H1 (cell line): ENCODE measurements around the gene PCGF3. TPM values are rescaled to one million over a fixed set of nuclear protein-coding genes. Genes with fewer than 3 reads are reported as not detected.

Experiments used
- CTCF ChIA-PET: fragments of 300-600 bp; sonication (Branson Sonifier 250); formaldehyde crosslinking; loops from one replicate; lab custom pipeline; 2021; ENCODE audit not compliant: partially characterized antibody; lab: Charles Lee
- POLR2A ChIA-PET: fragments of 300-600 bp; sonication (Branson Sonifier 250); formaldehyde crosslinking; loops from one replicate; lab custom pipeline; 2021; ENCODE audit warnings: inconsistent platforms; ENCODE audit not compliant: partially characterized antibody; lab: Charles Lee
- DNase-seq, 2 experiments: peaks; one replicate each; pipeline versions ENCODE4 v3.0.0 to v3.0.0-alpha.2; 2010 to 2022; ENCODE audit warnings: low spot score in 2 of 2, low read depth in 1 of 2, mixed read lengths in 1 of 2
- FAIRE-seq: peaks from 2 replicates; lab custom pipeline; 2011; peaks lifted over from hg19 to GRCh38; lab: Jason Lieb, UNC
- H2AFZ ChIP-seq: 2 replicates; pipeline ENCODE4 v1.8.1; 2012; ENCODE audit warnings: low read length, inconsistent platforms
- H2AK5ac ChIP-seq: 2 replicates; pipeline ENCODE4 v1.6.1; 2013; ENCODE audit warnings: low read depth, low read length
- H2BK120ac ChIP-seq: replicated peaks from 2 replicates; pipeline ENCODE3; 2013; ENCODE audit warnings: low read depth, low read length, inconsistent platforms
- H2BK12ac ChIP-seq: 2 replicates; pipeline ENCODE4 v1.6.1; 2013; ENCODE audit warnings: low read depth, low read length
- H2BK15ac ChIP-seq: 2 replicates; pipeline ENCODE4 v1.6.1; 2013; ENCODE audit warnings: low read length
- H2BK20ac ChIP-seq: 2 replicates; pipeline ENCODE4 v1.6.1; 2013; ENCODE audit warnings: low read length
- H2BK5ac ChIP-seq: 2 replicates; pipeline ENCODE4 v1.6.1; 2013; ENCODE audit warnings: low read depth, low read length
- H3K14ac ChIP-seq: 2 replicates; pipeline ENCODE4 v1.6.1; 2013; ENCODE audit warnings: inconsistent platforms; ENCODE audit not compliant: insufficient read length
- H3K18ac ChIP-seq: 2 replicates; pipeline ENCODE4 v1.6.1; 2013; ENCODE audit warnings: low read length; ENCODE audit errors: extremely low read depth
- H3K23ac ChIP-seq: 2 replicates; pipeline ENCODE4 v1.6.1; 2013; ENCODE audit warnings: inconsistent platforms; ENCODE audit not compliant: insufficient read length
- H3K23me2 ChIP-seq: 2 replicates; pipeline ENCODE4 v1.6.1; 2013; ENCODE audit warnings: low read depth, low read length
- H3K27ac ChIP-seq: 2 replicates; pipeline ENCODE4 v1.6.1; 2011; ENCODE audit warnings: low read depth, low read length, inconsistent platforms
- H3K27me3 ChIP-seq, 4 experiments: replicated peaks in 1 of 4; 1 replicate in 1 of 4; 2 replicates in 3 of 4; pipeline versions ENCODE4 v1.6.1 to v1.8.1; 2011 to 2013; ENCODE audit warnings: low read length in 3 of 4, mild to moderate bottlenecking in 3 of 4, inconsistent platforms in 2 of 4, mixed read lengths in 2 of 4, moderate library complexity in 1 of 4; ENCODE audit not compliant: control insufficient read depth in 3 of 4, insufficient read depth in 3 of 4; ENCODE audit errors: extremely low read depth in 1 of 4
- H3K36me3 ChIP-seq, 4 experiments: 2 replicates each; pipeline versions ENCODE4 v1.6.1 to v1.8.1; 2011 to 2013; ENCODE audit warnings: mild to moderate bottlenecking in 4 of 4, low read length in 3 of 4, moderate library complexity in 2 of 4, control low read depth in 1 of 4, inconsistent platforms in 1 of 4; ENCODE audit not compliant: insufficient read depth in 4 of 4, control insufficient read depth in 2 of 4
- H3K4ac ChIP-seq: replicated peaks from 2 replicates; pipeline ENCODE3; 2013; ENCODE audit warnings: low read length, low read depth, mixed read lengths, inconsistent platforms; ENCODE audit not compliant: insufficient read length
- H3K4me1 ChIP-seq, 4 experiments: replicated peaks in 1 of 4; 1 replicate in 1 of 4; 2 replicates in 3 of 4; pipeline versions ENCODE4 v1.6.1 to v1.8.1; 2011 to 2013; ENCODE audit warnings: low read length in 3 of 4, inconsistent platforms in 2 of 4, mixed read lengths in 1 of 4; ENCODE audit not compliant: insufficient read depth in 4 of 4, control insufficient read depth in 3 of 4
- H3K4me2 ChIP-seq, 2 experiments: 2 replicates each; pipeline versions ENCODE4 v1.6.1 to v1.8.1; 2011 to 2013; ENCODE audit warnings: low read depth in 2 of 2, low read length in 2 of 2, control low read depth in 1 of 2, inconsistent platforms in 1 of 2, mild to moderate bottlenecking in 1 of 2; ENCODE audit not compliant: insufficient read depth in 1 of 2
- H3K4me3 ChIP-seq, 4 experiments: fragments of 200-600, 300-600 bp in 1 of 4; sonication (generic), shearing (Covaris generic), sonication (Bioruptor Twin) in 1 of 4; 2 replicates each; pipeline versions ENCODE4 v1.5.1 to v1.8.1; 2011 to 2016; ENCODE audit warnings: low read length in 4 of 4, low read depth in 3 of 4, control low read depth in 2 of 4, inconsistent platforms in 2 of 4, mild to moderate bottlenecking in 2 of 4, mixed read lengths in 1 of 4, moderate library complexity in 1 of 4; ENCODE audit not compliant: insufficient read depth in 2 of 4; ENCODE audit errors: extremely low read depth in 1 of 4
- H3K56ac ChIP-seq: replicated peaks from 2 replicates; pipeline ENCODE3; 2013; ENCODE audit warnings: low read depth, mild to moderate bottlenecking, mixed read lengths, low read length, inconsistent platforms; ENCODE audit not compliant: insufficient read length
- H3K79me1 ChIP-seq: 2 replicates; pipeline ENCODE4 v1.6.1; 2013; ENCODE audit warnings: low read depth, low read length, control low read depth
- H3K79me2 ChIP-seq, 2 experiments: 2 replicates each; pipeline versions ENCODE4 v1.6.1 to v1.8.1; 2012 to 2013; ENCODE audit warnings: low read length in 2 of 2, mild to moderate bottlenecking in 2 of 2, inconsistent platforms in 1 of 2; ENCODE audit not compliant: insufficient read depth in 2 of 2, control insufficient read depth in 1 of 2
- H3K9ac ChIP-seq, 4 experiments: replicated peaks in 1 of 4; 1 replicate in 1 of 4; 2 replicates in 3 of 4; pipeline versions ENCODE4 v1.6.1 to v1.8.1; 2011 to 2013; ENCODE audit warnings: low read depth in 3 of 4, low read length in 3 of 4, control low read depth in 2 of 4, mild to moderate bottlenecking in 2 of 4, moderate library complexity in 2 of 4, inconsistent platforms in 1 of 4; ENCODE audit errors: extremely low read depth in 1 of 4
- H3K9me3 ChIP-seq, 2 experiments: 2 replicates each; pipeline versions ENCODE4 v1.6.1 to v1.8.1; 2012 to 2013; ENCODE audit warnings: mild to moderate bottlenecking in 2 of 2, moderate library complexity in 2 of 2, control low read depth in 1 of 2, inconsistent platforms in 1 of 2, low read depth in 1 of 2, low read length in 1 of 2, mixed read lengths in 1 of 2; ENCODE audit not compliant: insufficient read depth in 2 of 2
- H4K20me1 ChIP-seq, 2 experiments: replicated peaks in 1 of 2; 2 replicates each; pipeline versions ENCODE3 to v1.8.1; 2011 to 2013; ENCODE audit warnings: inconsistent platforms in 2 of 2, low read length in 2 of 2, mild to moderate bottlenecking in 1 of 2; ENCODE audit not compliant: insufficient read depth in 2 of 2, control insufficient read depth in 1 of 2
- H4K5ac ChIP-seq: 2 replicates; pipeline ENCODE4 v1.6.1; 2013; ENCODE audit warnings: low read length, low read depth, mixed read lengths, inconsistent platforms; ENCODE audit not compliant: insufficient read length
- H4K8ac ChIP-seq: 2 replicates; pipeline ENCODE4 v1.8.0; 2013; ENCODE audit warnings: mild to moderate bottlenecking, moderate library complexity, low read length, inconsistent platforms; ENCODE audit not compliant: insufficient read depth; ENCODE audit errors: extremely low read depth
- H4K91ac ChIP-seq: replicated peaks from 2 replicates; pipeline ENCODE3; 2013; ENCODE audit warnings: low read length, mixed read lengths, inconsistent platforms; ENCODE audit not compliant: insufficient read length
- ATF3 ChIP-seq: IDR thresholded peaks from 2 replicates; pipeline ENCODE4 v1.6.1; 2011; ENCODE audit warnings: low read depth, mild to moderate bottlenecking, low read length; ENCODE audit not compliant: insufficient read depth
- CHD2 ChIP-seq: IDR thresholded peaks from 2 replicates; pipeline ENCODE4 v1.6.1; 2012; ENCODE audit warnings: low read length, improper control_type of control experiment
- GABPA ChIP-seq: IDR thresholded peaks from 2 replicates; pipeline ENCODE4 v1.6.1; 2011; ENCODE audit warnings: mild to moderate bottlenecking, low read length, moderate library complexity, borderline replicate concordance; ENCODE audit not compliant: insufficient read depth
- KDM1A ChIP-seq: fragments of 200-600, 300-600 bp; sonication (generic); IDR thresholded peaks from 2 replicates; pipeline ENCODE4 v1.7.1; 2016; ENCODE audit warnings: mild to moderate bottlenecking, low read length, borderline replicate concordance
- POLR2A ChIP-seq, 2 experiments: IDR thresholded peaks; 1 replicate in 1 of 2; 2 replicates in 1 of 2; pipeline ENCODE4 v1.6.1; 2011; ENCODE audit warnings: low read depth in 2 of 2, low read length in 2 of 2, mild to moderate bottlenecking in 2 of 2; ENCODE audit errors: control extremely low read depth in 1 of 2
- RAD21 ChIP-seq, 2 experiments: IDR thresholded peaks in 1 of 2; conservative IDR thresholded peaks in 1 of 2; 2 replicates each; pipeline ENCODE4 v1.6.1; 2011; ENCODE audit warnings: low read depth in 2 of 2, low read length in 2 of 2, improper control_type of control experiment in 1 of 2, inconsistent platforms in 1 of 2, mild to moderate bottlenecking in 1 of 2, moderate library complexity in 1 of 2
- RNF2 ChIP-seq: fragments of 200-900, 300-1000 bp; sonication (generic); IDR thresholded peaks from 2 replicates; pipeline ENCODE4 v1.7.1; 2016; ENCODE audit warnings: borderline replicate concordance, low read depth, mild to moderate bottlenecking, antibody characterized with exemption, low read length; ENCODE audit not compliant: poor library complexity, severe bottlenecking; ENCODE audit errors: missing control alignments
- SIRT6 ChIP-seq: IDR thresholded peaks from one replicate; pipeline ENCODE4 v1.7.1; 2012; ENCODE audit warnings: low read length, inconsistent platforms
- SIX5 ChIP-seq: IDR thresholded peaks from 2 replicates; pipeline ENCODE4 v1.6.1; 2011; ENCODE audit warnings: mild to moderate bottlenecking, low read depth, low read length
- SP1 ChIP-seq: IDR thresholded peaks from 2 replicates; pipeline ENCODE4 v1.6.1; 2011; ENCODE audit warnings: low read depth, low read length
- SRF ChIP-seq: IDR thresholded peaks from 2 replicates; pipeline ENCODE4 v1.6.1; 2011; ENCODE audit warnings: mild to moderate bottlenecking, low read depth, low read length, moderate library complexity
- TBP ChIP-seq: IDR thresholded peaks from 2 replicates; pipeline ENCODE4 v1.6.1; 2011; ENCODE audit warnings: low read depth, low read length, improper control_type of control experiment
- TCF12 ChIP-seq: IDR thresholded peaks from 2 replicates; pipeline ENCODE4 v1.6.1; 2011; ENCODE audit warnings: low read depth, mild to moderate bottlenecking, low read length
- WGBS, 2 experiments: shearing (Covaris generic) in 1 of 2; methylation state at CpG; one replicate each; pipeline versions ENCODE4 v1.1.6 to v1.1.7; 2013 to 2015; ENCODE audit warnings: low lambda C conversion rate in 2 of 2, mixed read lengths in 2 of 2, inconsistent platforms in 1 of 2, low coverage in 1 of 2, missing lambda C conversion rate in 1 of 2; ENCODE audit not compliant: insufficient replicate concordance in 2 of 2, insufficient coverage in 1 of 2, insufficient read length in 1 of 2; ENCODE audit errors: extremely low coverage in 1 of 2, missing lambda C conversion rate in 1 of 2; 5-methylcytosine and 5-hydroxymethylcytosine counted together
- polyA plus RNA-seq, 7 experiments: library from polyadenylated mRNA; depleted of rRNA in 3 of 7; stranded (reverse) in 5 of 7; unstranded in 2 of 7; fragments of >200 nt in 5 of 7; fragments of 200-250 nt in 2 of 7; gene quantifications; 1 replicate in 5 of 7; 2 replicates in 1 of 7; 4 replicates in 1 of 7; pipeline versions ENCODE4 v1.2.1 to v1.2.3, GENCODE V29; 2011 to 2013; ENCODE audit warnings: missing spikeins in 2 of 7, mixed read lengths in 2 of 7
- total RNA-seq: library from RNA; stranded (reverse); fragmentation: NEBNext Ultra II Directional; extraction: Animal tissue kit (Norgen Biotek cat#: 25700); gene quantifications from 2 replicates; pipeline ENCODE4 v1.2.1, GENCODE V29; 2021

PCGF3 gene
- total and polyA plus RNA-seq, 2 of the 8 experiments (the other 6 are each of a cell fraction or from before 2014, with no cell fraction given) = 52.7 to 52.9 TPM

- H3K36me3 ChIP-seq = no peaks in the 10 kb centered on the region
- H3K56ac ChIP-seq = no peak overlapping the region
- WGBS, 2 experiments = 83% methylated on average over 8 of the region's 8 CpGs; no CpG with 5 or more reads in 1 of the 2 experiments
- H2AK5ac ChIP-seq = no peak overlapping the region
- H2BK20ac ChIP-seq = no peak overlapping the region
- H3K23me2 ChIP-seq = peaks cover 6% of the 10 kb centered on the region; the same call in 1 of the 2 replicates
- peaks cover 5 to 38% (median 21%) of the 10 kb centered on the region in 4 experiments for H3K4me1 ChIP-seq
- no peak for FAIRE-seq
- H3K23ac ChIP-seq = no peak overlapping the region
- no peak overlapping the region for H3K4ac ChIP-seq
- H3K4me3 ChIP-seq = no peak overlapping the region
- no peak overlapping the region for H4K8ac ChIP-seq
- H2BK5ac ChIP-seq = no peak overlapping the region
- POLR2A ChIA-PET = interaction anchor here (0.6 to 1.6 kb wide), 2 partner anchors 16 to 69 kb away, joined by 3 read pairs; no protein-coding TSS in a partner anchor
- no peak overlapping the region for H3K14ac ChIP-seq
- no peak overlapping the region for H2BK120ac ChIP-seq
- H3K9me3 ChIP-seq = no peaks in the 10 kb centered on the region
- H3K9ac ChIP-seq = no peak overlapping the region
- no peak for TF ChIP-seq GABPA
- TF ChIP-seq KDM1A = no peak
- no peak for TF ChIP-seq SIX5
- no peak for TF ChIP-seq SP1
- no peak for TF ChIP-seq TCF12
- TF ChIP-seq SRF = no peak
- TF ChIP-seq ATF3 = no peak
- no peak for TF ChIP-seq SIRT6
- TF ChIP-seq POLR2A (IDR thresholded peaks at IDR 0.05; ENCODE audit: control extremely low read depth in 1 of 2, low read depth in 2 of 2, low read length in 2 of 2) = no peak
- no peak for TF ChIP-seq RNF2
- no peak for TF ChIP-seq CHD2
- no peak for TF ChIP-seq TBP
- TF ChIP-seq RAD21 (IDR thresholded peaks at IDR 0.05 in 1 of 2, conservative IDR thresholded peaks at IDR 0.05 in 1 of 2; ENCODE audit: low read depth in 2 of 2, low read length in 2 of 2) = no peak
- H4K5ac ChIP-seq = no peak overlapping the region
- peaks cover 30 to 78% (median 61%) of the 10 kb centered on the region in 4 experiments for H3K27me3 ChIP-seq
- H2AFZ ChIP-seq = no peak overlapping the region
- no peaks in the 10 kb centered on the region for H3K79me2 ChIP-seq
- no peak for DNase-seq
- H4K91ac ChIP-seq = no peak overlapping the region
- no peak overlapping the region for H2BK12ac ChIP-seq
- no peak overlapping the region for H3K18ac ChIP-seq
- peaks cover 4 to 7% of the 10 kb centered on the region in 2 experiments for H4K20me1 ChIP-seq
- CTCF ChIA-PET = interaction anchor here (0.6 kb wide), 1 partner anchor 29 kb away, joined by 3 read pairs; no protein-coding TSS in a partner anchor
- H3K4me2 ChIP-seq = no peak overlapping the region
- H3K79me1 ChIP-seq = no peaks in the 10 kb centered on the region
- no peak overlapping the region for H3K27ac ChIP-seq
- H2BK15ac ChIP-seq = no peak overlapping the region
Observed at GRCh38 chr4:790466-790820, 84.8 kb downstream of the PCGF3 start.
